Liver (tissue), 3 donors: ENCODE results near the gene HCFC1R1.

Experiments
- ATF3 ChIP-seq: IDR thresholded peaks from 2 replicates; pipeline ENCODE4 v1.6.1; 2016; ENCODE audit warnings: antibody characterized with exemption
- CTCF ChIP-seq: fragments of 150-350 bp; IDR thresholded peaks from 2 replicates; pipeline ENCODE4 v1.5.1; 2017; ENCODE audit warnings: improper control_type of control experiment, low read depth, low read length; ENCODE audit not compliant: missing input control
- FOXA2 ChIP-seq: IDR thresholded peaks from 2 replicates; pipeline ENCODE4 v1.6.1; 2016; ENCODE audit warnings: antibody characterized with exemption
- JUND ChIP-seq, 2 donors: IDR thresholded peaks; 2 replicates each; pipeline ENCODE4 v1.6.1; 2016; ENCODE audit warnings: antibody characterized with exemption in 2 of 2
- MAX ChIP-seq: IDR thresholded peaks from 2 replicates; pipeline ENCODE4 v1.6.1; 2016; ENCODE audit warnings: antibody characterized with exemption
- RAD21 ChIP-seq, 2 donors: IDR thresholded peaks; 2 replicates each; pipeline ENCODE4 v1.6.1; 2016; ENCODE audit warnings: antibody characterized with exemption in 2 of 2, mild to moderate bottlenecking in 2 of 2
- TAF1 ChIP-seq: conservative IDR thresholded peaks from 2 replicates; pipeline ENCODE4 v1.6.1; 2016; ENCODE audit warnings: antibody characterized with exemption, mild to moderate bottlenecking
- YY1 ChIP-seq: IDR thresholded peaks from 2 replicates; pipeline ENCODE4 v1.6.1; 2016; ENCODE audit warnings: antibody characterized with exemption, mild to moderate bottlenecking
- donor health status: healthy.
- donor health status: healthy.

GRCh38 chr16:3027489-3027795, 3.7 kb upstream of the HCFC1R1 start:
- TF ChIP-seq CTCF (no peak), TAF1 (no peak), YY1 (no peak), MAX (no peak), RAD21 (IDR thresholded peaks at IDR 0.05) (no peak), FOXA2 (no peak), JUND (IDR thresholded peaks at IDR 0.05) (no peak), ATF3 (no peak)
